GM18861 (cell line): ENCODE measurements around the gene RPS26.
"Not testable (repeated sequence)": the region's sequence is repeated elsewhere in the genome, so short reads cannot be mapped to it uniquely, and the experiment has no call there.

ENCODE experiments used
- ATAC-seq: cut with Tn5 transposase; IDR thresholded peaks from one replicate; pipeline ENCODE4 v1.9.1; 2021; ENCODE audit not compliant: unreplicated experiment

Gene RPS26

GRCh38 chr12:56020423-56021184 lies 21.1 kb upstream of the RPS26 start, which contains the start of gene IKZF4:
TSS of gene IKZF4 (plus strand) at chr12:56021043. CDS start at chr12:56021494, 451 bp downstream.
- ATAC-seq, result no peak

GRCh38 chr12:56021889-56022497 lies 19.7 kb upstream of the RPS26 start:
- no peak for ATAC-seq

GRCh38 chr12:56028511-56029165 lies 13.1 kb upstream of the RPS26 start:
- ATAC-seq, result no peak

GRCh38 chr12:56029166-56029519 lies 12.6 kb upstream of the RPS26 start:
- no peak for ATAC-seq

GRCh38 chr12:56029666-56030293 lies 11.9 kb upstream of the RPS26 start:
- ATAC-seq, result no peak

- no peak for ATAC-seq
Measured at GRCh38 chr12:56031987-56032386, 9.7 kb upstream of the RPS26 start.

- no peak for ATAC-seq
Measured at GRCh38 chr12:56034586-56035332, 7.0 kb upstream of the RPS26 start.

DNA sequence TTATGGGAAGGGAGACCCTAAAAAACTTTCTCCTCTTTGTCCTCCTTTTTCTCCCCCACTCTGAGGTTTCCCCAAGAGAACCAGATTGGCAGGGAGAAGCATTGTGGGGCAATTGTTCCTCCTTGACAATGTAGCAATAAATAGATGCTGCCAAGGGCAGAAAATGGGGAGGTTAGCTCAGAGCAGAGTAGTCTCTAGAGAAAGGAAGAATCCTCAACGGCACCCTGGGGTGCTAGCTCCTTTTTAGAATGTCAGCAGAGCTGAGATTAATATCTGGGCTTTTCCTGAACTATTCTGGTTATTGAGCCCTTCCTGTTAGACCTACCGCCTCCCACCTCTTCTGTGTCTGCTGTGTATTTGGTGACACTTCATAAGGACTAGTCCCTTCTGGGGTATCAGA lies 4.6 kb upstream of the RPS26 start:
- ATAC-seq, result no peak

- ATAC-seq, result no peak
Measured at GRCh38 chr12:56038022-56038655, 3.6 kb upstream of the RPS26 start.

GRCh38 chr12:56040151-56040550 lies 1.6 kb upstream of the RPS26 start:
- ATAC-seq, result no peak

DNA sequence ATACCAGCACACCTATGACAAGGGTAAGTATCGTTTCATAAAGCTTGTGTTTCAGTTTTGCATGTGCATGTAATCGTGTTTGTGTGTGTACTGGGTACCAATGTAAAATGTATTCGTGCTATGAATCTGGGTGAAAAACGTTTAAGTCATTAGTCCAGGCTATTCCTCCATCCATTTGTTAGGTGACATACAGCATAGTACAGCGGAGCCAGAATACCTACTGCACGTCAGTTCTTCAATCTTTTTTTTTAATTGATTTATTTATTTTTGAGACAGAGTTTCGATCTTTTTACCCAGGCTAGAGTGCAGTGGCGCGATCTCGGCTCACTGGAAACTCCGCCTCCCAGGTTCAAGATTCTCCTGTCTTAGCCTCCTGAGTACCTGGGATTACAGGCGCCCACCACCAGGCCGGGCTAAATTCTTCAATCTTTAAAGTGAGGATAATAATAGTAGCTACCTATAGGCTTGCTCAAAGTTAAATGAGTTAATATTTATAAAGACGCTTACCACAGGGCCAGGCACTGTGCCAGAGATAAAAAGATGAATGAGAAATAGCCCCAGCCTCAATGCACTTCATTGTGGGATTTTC lies 661 bp upstream of the RPS26 start:
- ATAC-seq, result no peak

- not testable (repeated sequence) for ATAC-seq
Measured at GRCh38 chr12:56042430-56042813, 704 bp downstream of the RPS26 start.

DNA sequence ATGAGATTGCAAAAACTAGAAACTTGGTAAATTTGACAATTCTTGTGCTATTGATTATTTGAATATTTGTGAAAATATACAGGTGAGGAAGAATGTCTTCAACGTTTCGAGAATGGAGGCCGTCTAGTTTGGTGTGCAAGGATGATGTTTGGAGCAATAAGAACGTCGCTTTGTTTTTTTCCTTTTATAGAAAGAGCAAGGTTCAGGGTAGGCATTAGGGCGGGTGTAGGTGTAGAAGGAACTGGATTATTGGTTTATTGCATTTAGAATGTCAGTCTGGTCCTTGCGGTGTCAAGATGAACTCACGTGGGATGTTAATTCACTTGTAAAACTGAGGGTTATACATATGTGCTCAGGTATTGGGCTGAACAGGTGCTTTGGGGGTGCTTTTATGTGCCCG lies 1.1 kb downstream of the RPS26 start:
- no peak for ATAC-seq

GRCh38 chr12:56046027-56046780 lies 4.5 kb downstream of the RPS26 start:
- no peak for ATAC-seq

- no peak for ATAC-seq
Measured at GRCh38 chr12:56053407-56053893, 11.7 kb downstream of the RPS26 start.

DNA sequence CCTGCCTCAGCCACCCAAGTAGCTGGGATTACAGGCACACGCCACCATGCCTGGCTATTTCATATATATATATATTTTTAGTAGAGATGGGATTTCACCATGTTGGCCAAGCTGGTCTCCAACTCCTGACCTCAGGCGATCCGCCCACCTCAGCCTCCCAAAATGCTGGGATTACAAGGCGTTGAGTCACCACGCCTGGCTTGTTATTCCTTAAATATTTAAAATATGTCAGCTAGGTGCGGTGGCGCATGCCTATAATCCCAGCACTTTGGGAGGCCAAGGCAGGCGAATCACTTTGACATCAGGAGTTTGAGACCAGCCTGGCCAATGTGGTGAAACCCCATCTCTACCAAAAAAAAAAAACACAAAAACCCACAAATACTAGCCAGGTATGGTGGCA lies 18.2 kb downstream of the RPS26 start:
- ATAC-seq, result not testable (repeated sequence)

- no peak for ATAC-seq
Measured at GRCh38 chr12:56061982-56062381, 20.3 kb downstream of the RPS26 start.

DNA sequence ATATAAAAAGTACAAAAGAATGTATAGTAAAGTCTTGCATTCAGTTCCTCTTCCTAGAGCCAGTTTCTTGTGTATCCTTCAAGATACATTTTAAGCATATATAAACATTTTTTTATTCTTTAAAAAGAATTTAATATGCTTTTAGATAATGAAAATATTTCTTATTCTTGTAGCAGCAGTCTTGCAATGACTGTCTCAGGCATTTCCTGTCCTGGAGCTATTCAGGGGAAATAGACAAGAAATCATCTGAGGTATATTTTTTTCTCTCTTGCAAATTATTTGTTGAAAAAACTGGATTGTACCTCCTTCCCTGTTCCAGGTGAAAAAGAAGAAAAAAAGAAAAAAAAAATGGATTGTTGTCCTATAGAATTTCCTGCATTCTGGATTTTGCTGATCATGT lies 21.3 kb downstream of the RPS26 start:
- ATAC-seq, result no peak

DNA sequence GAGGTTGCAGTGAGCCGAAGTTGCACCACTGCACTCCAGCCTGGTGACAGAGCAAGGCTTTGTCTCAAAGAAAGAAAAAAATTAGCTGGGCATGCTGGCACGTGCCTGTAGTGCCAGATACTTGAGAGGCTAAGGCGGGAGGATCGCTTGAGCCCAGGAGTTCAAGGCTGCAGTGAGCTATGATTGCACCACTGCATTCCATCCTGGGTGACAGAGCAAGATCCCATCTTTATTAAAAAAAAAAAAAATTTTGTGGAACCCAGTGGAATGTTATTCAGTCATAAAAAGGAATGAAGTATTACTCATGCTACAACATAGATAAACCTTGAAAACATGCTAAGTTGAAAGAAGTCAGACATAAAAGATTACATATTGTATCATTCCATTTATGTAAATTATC lies 29.9 kb downstream of the RPS26 start:
- no peak for ATAC-seq
